ENCODE measurements around the gene TLCD5.

Gene TLCD5

DNA sequence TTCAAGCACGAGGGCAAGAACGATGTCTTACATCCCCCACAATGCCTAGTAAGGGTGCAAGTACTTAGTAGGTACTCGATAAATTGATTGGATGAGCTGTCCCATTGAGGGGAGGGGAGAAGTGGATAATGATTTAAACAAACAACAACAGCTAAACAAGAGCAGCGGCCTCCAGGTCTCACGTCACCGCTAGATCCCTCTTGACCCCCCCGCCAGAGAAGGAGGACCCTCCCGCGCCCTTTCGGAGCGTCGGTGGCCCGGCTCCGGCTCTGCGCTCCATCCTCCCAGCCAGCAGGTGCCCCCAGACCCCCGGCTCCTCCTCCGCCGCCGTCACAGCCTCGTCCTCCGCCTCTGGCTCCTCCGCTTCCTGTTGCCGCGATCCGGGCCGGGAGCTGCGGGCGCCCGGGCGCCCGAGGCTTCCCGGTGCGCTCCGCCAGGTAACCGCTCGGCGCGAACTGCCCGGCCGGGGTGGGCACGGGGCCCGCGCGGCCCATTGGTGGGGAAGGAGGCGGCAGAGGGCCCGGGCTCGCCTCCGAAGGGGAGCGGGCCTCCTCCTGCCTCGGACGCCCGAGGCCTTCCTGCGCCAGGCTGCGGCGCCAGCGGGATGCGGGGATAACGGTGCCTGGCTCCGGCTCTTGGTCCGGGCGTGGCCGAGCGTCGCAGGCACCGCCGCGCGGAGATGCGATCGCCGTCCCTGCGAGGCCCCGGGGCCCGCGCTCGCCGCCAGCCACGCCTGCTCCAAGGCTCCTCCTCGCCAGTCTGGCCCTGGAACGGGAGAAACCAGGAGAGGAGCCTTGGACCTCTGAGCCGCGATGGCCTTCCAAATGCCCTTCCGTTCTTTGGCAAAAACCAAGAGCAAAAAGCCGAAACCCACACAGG is at the start of gene TLCD5:
Gene TLCD5, plus strand, starts transcription at position 368 of the 879 bp plus-strand sequence. CDS start 2,143 bp downstream, outside the sequence.
- TF ChIP-seq, protein P1, sequence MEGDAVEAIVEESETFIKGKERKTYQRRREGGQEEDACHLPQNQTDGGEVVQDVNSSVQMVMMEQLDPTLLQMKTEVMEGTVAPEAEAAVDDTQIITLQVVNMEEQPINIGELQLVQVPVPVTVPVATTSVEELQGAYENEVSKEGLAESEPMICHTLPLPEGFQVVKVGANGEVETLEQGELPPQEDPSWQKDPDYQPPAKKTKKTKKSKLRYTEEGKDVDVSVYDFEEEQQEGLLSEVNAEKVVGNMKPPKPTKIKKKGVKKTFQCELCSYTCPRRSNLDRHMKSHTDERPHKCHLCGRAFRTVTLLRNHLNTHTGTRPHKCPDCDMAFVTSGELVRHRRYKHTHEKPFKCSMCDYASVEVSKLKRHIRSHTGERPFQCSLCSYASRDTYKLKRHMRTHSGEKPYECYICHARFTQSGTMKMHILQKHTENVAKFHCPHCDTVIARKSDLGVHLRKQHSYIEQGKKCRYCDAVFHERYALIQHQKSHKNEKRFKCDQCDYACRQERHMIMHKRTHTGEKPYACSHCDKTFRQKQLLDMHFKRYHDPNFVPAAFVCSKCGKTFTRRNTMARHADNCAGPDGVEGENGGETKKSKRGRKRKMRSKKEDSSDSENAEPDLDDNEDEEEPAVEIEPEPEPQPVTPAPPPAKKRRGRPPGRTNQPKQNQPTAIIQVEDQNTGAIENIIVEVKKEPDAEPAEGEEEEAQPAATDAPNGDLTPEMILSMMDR (IDR thresholded peaks at IDR 0.05; ENCODE audit: insufficient read depth, low read depth, low read length, missing control alignments): no peak
- peak within 1 kb of the TSS; percentile 53 for H3K4me3 ChIP-seq (ENCODE audit: low read depth, low read length)
- peak; percentile 45 for DNase-seq (ENCODE audit: low read depth)

DNA sequence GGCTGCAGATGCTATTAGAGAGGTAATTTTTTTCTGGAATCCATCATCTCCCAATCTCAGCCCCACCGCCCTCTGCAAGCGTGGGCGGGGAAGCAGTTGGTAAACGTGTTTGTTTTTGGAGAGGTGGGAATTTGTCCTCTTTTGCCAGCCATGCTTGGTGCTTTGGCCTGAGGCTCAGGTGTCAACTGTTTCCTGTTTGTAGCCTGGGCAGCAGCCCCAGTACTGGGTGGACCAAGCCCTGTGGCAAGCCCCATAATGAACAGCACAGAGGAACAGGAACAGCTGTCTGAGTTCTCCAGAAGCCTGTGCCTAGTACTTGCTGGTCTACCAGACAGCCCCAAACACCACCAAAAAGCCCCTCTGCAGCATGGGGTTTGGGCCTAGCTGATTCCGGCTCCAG is 45.6 kb upstream of the TLCD5 start:
- DNase-seq (ENCODE audit: low read depth): no peak
- TF ChIP-seq, protein P1 (IDR thresholded peaks at IDR 0.05; ENCODE audit: insufficient read depth, low read depth, low read length, missing control alignments): no peak
- no peak overlapping the region for H3K4me3 ChIP-seq (ENCODE audit: low read depth, low read length)

DNA sequence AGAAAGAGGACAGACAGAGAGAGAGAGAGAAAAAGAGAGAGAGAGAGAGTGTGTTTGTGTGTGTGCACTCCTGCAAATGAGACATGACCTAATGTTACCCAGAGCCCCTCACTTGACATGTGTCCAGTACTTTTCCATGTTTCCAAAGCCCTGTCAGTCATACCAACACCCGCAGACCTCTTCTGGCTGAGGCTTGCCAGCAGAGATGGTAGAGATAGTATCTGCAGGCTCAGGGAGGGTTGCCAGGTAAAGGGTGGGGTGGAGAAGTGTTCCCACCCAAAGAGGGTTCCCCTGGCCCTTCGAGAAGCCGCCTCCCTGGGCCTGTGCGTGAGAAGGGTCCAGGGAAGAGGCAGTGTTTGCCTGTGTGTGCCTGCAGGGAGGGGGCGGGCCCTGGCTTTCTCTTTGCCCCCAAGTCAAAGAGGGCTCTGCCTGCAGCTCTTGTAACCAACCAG is 44.5 kb upstream of the TLCD5 start:
- TF ChIP-seq, protein P1 (IDR thresholded peaks at IDR 0.05; ENCODE audit: insufficient read depth, low read depth, low read length, missing control alignments): no peak
- H3K4me3 ChIP-seq (ENCODE audit: low read depth, low read length): no peak overlapping the region
- no peak for DNase-seq (ENCODE audit: low read depth)

DNA sequence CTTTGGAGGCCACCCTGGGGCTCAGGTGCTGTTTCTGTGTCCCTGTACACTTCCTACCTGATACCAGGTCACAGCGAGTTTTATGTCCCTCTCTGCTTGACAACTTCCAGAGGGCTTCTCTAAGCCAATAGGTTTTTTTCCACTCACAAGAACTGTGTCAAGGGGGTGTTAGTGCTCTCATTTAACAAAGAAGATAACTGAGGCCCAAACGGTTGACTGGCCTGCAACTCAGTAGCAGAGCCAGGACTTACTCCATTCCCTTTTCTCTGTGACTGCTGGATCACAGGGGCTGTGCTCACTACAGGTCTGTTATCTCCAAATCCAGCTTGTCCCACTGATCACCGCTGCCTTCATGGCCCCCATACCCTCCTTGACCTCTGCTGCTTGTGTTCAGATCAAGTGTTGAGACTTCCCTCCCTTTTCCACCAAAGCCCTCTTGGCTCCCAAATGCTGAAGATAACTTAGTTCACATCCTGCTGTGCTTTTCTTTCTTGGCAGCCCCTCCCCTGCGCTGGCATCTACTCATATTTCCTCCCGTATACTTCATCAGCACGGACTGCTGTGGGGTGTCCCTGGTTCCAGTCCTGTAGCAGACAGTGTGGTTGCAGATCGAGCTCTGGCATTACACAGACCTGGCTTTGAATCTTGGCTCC is 43.8 kb upstream of the TLCD5 start:
- no peak overlapping the region for H3K4me3 ChIP-seq (ENCODE audit: low read depth, low read length)
- TF ChIP-seq, protein P1 (IDR thresholded peaks at IDR 0.05; ENCODE audit: insufficient read depth, low read depth, low read length, missing control alignments): no peak
- DNase-seq (ENCODE audit: low read depth): no peak

DNA sequence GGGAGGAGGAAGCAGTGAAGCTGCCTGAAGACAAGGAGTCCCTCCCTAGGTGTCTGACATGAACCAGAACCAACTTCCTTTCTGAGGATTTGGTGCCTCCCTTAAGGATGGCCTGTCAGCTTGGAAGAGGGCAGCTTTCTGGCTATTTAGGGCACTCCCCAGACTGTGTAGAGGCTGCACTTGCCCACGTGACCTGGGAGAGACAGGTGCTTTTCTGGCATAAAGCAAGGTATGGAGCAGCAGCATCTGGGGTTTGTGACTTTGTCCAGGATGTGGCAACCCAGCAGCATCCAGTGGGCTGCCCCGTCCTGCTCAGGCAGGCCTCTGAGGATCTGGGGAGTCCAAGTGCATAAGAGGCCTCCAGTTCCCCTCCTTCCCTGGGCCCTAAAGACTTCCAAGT is 42.0 kb upstream of the TLCD5 start:
- TF ChIP-seq, protein P1 (IDR thresholded peaks at IDR 0.05; ENCODE audit: insufficient read depth, low read depth, low read length, missing control alignments): no peak
- no peak overlapping the region for H3K4me3 ChIP-seq (ENCODE audit: low read depth, low read length)
- DNase-seq (ENCODE audit: low read depth): no peak

DNA sequence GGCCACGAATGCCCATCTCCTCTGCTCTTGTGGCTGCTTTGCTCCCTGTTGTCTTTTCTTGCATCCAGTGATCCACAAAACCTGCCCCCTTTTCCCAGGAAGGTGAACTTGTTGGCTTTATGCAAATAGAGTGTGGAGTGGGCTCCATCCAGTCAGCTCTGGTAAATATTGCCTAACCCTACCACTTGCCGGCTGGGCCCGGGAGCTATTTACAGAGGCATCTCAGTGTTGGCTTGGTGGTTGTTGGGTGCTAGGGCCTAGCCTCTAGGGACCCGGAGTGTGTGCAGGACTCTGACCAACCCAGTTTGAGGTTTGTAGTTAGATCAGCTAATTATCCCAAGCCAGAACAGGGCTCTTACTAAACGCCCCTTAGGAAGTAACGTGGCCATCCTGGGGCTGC is 40.8 kb upstream of the TLCD5 start:
- no peak overlapping the region for H3K4me3 ChIP-seq (ENCODE audit: low read depth, low read length)
- TF ChIP-seq, protein P1 (IDR thresholded peaks at IDR 0.05; ENCODE audit: insufficient read depth, low read depth, low read length, missing control alignments): no peak
- no peak for DNase-seq (ENCODE audit: low read depth)
